Activated naive CD4-positive, alpha-beta T cell (primary cell): ENCODE measurements around the gene TEX2.
"Not testable (repeated sequence)": the region's sequence is repeated elsewhere in the genome, so short reads cannot be mapped to it uniquely, and the experiment has no call there.

Source experiments
- DNase-seq, 4 experiments: peaks; one replicate each; lab custom pipeline; 2025; lab: John Stamatoyannopoulos, UW

Gene TEX2

GRCh38 chr17:64182325-64183012 is 80.6 kb downstream of the TEX2 start:
- no peak for DNase-seq

GRCh38 chr17:64180089-64181073 is 82.7 kb downstream of the TEX2 start:
- DNase-seq = no peak

DNA sequence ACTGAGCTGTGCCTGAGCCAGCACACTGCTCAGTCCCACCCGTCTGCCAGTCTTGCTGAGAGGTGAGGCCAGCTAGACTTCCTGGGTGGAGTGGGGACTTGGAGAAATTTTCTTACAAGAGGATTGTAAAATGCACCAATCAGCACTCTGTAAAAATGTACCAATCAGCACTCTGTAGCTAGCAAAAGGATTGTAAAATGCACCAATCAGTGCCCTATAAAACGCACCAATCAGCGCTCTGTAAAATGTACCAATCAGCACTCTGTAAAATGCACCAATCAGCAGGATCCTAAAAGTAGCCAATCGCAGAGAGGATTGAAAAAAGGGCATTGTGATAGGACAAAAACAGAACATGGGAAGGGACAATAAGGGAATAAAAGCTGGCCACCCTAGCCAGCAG is 84.0 kb downstream of the TEX2 start:
- DNase-seq = not testable (repeated sequence)

DNA sequence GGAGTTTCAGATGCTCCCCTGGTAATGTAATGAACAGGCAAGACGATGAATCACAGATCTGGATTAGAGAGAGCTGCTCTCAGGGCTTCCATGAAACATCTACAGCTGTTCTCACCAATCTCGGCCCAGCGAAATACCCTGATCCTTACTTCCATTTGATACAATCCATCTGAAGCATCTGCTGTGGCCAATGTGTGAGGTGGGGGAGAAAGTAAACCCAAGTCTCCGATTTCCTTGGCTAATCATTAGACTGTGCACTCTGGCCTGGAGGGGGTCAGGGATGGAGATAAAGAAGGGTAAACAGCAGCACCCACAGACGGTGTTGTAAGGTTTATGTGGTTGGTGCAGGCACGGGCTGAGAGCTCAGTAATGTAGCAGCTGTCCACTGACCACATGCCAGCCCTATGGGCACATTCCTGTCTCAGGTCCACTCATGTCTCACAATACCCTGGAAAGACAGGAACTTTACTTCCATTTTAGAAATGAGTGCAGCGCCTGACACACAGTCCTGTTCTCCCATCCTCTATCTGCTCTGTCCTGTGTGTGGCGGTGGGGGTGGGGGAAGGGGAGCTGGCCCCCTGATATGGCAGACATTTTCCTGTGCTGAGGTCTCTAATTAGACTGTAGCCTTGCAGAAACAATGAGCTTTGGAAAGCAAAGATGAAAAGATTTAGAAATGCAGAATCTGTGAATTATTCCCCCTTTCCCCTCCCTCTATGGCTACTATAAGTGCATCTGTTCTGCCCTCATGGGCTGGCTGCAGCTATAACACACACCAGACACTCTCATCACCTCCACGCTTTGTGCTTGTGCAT is 84.8 kb downstream of the TEX2 start:
- DNase-seq = no peak

DNA sequence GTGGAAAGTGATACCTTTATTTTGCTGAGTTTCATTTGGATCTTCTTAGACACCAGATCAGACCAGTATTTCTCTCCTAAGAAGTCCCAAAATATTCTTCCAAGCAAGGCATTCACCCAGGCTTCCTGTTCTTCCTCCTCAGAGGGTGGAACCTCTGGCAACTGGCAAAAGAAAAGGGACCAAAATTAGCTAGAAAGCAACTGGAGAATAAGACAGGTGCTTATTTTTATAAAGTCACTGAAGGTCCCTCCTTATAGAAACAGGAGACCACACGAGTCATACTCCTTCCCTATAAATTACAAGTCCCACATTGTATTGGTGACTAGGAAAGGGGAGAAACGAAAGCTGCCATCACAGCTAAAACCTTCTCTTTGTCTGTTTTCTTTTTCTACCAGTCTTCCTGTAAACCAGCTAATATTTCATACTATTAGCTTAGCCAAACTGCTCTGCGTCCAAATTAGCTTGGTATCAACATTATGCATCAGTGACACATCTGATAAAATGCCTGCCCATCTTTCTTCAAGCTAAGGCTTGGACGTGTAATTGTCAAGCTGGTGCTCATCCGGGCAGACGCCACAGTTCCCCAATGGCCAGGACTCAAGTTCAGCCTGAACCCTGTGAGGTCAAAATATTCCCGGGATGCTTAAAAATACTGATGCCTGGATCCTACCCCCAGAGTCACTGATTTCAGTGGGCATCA is 85.6 kb downstream of the TEX2 start:
- no peak for DNase-seq

GRCh38 chr17:64176556-64176955 is 86.5 kb downstream of the TEX2 start:
- no peak for DNase-seq

GRCh38 chr17:64174686-64175456 is 88.2 kb downstream of the TEX2 start:
- DNase-seq = no peak

GRCh38 chr17:64173646-64174045 is 89.4 kb downstream of the TEX2 start:
- DNase-seq = no peak

DNA sequence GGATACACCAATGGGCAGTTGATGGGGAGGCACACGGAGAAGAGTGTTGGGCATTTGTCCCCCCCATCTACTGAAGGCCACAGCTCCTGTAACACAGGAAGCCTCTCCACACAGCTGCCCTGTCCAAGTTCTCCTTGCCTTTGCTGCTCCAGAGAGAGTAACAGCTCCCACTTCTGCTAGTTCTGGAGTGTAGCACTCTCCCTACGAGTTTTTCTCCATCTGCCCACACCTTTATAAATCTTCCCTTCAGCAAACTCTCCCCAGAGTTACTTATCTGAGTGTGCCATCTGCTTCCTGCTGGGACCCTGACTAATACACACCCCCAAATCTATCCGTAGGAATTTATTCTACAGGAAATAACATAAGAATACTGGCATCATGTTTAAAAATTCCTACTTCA is 90.5 kb downstream of the TEX2 start:
- DNase-seq = no peak

DNA sequence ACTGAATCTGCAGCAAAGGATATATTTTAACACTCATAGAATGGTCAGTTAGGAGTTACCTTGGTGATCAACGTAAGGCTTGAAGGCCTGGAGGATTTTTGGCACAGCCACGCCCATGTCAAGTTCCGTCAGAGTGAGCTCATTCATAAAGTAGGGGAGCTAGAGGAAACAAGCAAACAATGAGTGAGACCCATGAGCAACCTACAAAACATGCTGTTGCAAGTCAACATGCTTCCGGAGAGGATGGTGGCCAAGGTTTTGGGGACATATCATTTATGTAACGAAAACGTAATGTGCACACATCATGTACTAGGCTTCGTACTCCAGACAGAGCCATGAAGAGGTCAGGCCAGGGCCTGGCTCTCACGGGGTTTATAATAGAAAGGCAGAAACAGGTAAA is 92.0 kb downstream of the TEX2 start:
- no peak for DNase-seq

- DNase-seq = no peak
These were observed 92.8 kb downstream of the TEX2 start for GRCh38 chr17:64170286-64170685.

- DNase-seq = not testable (repeated sequence)
These were observed 95.4 kb downstream of the TEX2 start for GRCh38 chr17:64167666-64168065.

GRCh38 chr17:64166876-64167275 is 96.2 kb downstream of the TEX2 start:
- DNase-seq = no peak

DNA sequence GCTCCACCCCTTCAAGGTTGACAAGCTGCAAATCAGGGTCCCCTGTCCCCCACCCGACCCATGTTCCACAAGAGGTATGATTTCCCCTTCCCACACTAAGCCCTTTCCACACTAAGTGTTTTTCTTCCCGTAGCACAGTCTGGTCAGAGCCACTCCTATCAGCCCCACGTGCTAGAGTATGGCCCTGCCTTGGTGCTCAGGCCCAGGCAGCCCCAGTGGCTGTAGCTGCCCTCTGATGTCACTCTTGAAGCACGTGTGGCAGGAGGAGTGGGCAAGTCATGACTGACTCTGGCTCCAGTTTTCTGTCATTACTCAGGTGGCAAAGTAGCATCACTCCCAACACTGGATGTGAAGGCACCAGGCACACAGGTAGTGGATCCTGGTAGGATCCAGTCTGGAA is 97.7 kb downstream of the TEX2 start:
- DNase-seq = no peak

DNA sequence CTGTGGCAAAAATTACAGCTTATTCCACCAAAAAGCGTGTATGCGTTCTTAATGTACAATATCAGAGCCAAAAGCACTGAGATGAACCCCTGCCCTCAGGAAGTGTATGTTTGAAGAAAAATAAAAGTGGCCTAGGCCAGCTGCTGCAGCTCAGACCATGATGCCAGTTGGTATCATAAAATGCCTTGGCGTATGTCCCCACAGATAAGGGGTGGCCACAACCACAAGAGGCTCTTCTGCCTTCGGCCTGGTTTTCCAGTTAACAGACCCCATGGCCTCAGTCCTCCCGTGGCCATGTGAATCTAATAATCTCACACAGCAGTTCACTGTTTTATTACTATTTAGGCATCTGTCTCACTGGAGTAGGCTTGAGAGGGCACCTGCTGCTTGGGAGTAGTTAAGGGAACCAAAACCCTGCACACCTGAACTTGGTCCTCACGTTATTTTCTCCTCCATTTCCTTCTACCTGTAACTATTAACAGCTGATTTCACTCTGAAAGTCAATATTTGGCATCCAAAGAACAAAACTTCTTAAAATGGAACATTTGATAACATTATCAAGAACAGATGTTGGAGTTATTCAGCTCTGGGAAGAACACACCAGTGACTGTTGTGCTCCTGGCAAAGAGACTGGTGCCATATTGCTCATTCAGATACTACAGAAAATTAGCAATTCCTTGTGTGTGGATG is 98.3 kb downstream of the TEX2 start:
- no peak for DNase-seq

- DNase-seq = no peak
These were observed 99.6 kb downstream of the TEX2 start for GRCh38 chr17:64163468-64163867.

DNA sequence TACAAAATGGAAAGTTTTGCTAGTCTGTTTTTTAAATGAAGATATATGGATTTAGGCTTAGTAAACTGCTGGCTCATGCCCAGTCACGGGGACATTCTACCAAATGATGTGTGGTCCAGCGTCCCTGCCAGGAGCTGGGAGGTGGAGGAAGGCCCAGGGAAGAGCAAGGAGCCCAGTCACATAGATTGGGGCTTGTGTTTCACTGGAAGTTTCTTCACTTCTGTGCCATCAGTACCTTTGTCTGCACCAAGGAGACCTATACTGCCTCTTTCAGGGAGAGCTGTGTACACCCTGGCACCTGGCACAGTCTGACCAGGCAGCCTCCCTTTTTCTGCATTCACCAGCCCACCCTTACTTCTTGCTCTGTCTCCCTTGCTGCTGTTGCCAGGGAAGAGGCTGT is 100.5 kb downstream of the TEX2 start:
- DNase-seq = no peak

- DNase-seq = no peak
These were observed 101.5 kb downstream of the TEX2 start for GRCh38 chr17:64161380-64162176.

- no peak for DNase-seq
These were observed 102.7 kb downstream of the TEX2 start for GRCh38 chr17:64160378-64160777.
